Measurements from ENCODE around the gene KIAA1217. TPM values are rescaled to one million over a fixed set of nuclear protein-coding genes. Genes with fewer than 3 reads are reported as not detected.

KIAA1217 gene
- total RNA-seq, 1 donor: 0.21 TPM

DNA sequence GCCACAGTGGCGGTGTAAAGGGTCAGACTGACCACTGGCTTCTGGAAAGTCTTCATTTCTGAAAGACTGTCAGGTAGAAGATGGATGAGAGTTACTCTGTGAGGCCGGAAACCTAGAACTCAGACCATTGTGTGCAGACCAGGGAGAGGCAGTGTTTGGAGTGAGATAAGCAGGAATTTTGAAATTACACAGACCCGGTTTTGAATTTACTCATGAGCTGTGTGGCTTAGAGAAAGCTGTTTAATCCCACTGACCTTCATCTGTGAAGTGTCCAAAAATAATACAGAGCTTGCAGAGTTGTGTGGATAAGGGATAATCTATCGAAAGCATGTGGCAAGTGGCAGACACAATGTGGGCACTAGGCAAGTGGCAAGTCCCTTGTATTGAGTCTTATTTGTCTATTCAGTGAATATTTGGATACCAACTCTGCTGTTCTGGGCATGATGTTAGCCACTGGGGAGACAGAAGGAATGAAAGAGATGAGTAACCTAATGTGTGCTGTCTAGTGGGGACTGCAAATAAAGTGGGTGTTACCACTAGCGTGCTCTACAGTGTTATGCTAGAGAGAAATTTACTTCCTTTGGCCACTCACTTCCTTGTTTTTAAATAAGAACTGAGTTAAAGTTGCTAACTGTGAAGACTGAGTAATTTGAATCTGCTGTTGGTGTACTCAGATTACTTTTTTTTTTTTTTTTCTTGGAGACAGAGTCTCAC, 69.4 kb downstream of the KIAA1217 start:
- no peaks in the 10 kb centered on the region for H3K4me1 ChIP-seq (ENCODE audit: insufficient read depth, low read length)
- H3K27me3 ChIP-seq (ENCODE audit: insufficient read depth, low read length): no peaks in the 10 kb centered on the region
- H3K4me3 ChIP-seq (ENCODE audit: low read length): no peak overlapping the region
- no peaks in the 10 kb centered on the region for H3K9me3 ChIP-seq (ENCODE audit: low read depth, low read length)

DNA sequence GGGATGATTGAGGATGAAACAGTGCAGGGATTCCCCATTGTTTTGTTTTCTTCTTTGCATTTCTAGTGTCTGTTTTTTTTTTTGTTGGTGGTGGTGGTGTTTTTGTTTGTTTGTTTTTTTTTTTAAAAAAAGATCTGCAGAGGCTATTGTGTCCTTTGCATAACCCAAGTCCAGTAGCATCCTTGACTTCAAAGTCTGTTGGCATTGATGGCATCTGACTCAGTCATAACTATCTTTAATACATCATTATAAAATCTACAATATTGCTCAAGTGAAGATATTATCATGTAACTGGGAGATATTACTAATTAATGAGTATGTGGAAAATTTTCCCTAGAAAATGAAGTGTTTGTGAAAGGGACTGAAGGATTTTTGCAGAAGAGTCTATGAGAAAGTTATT, 70.2 kb downstream of the KIAA1217 start:
- Histone ChIP-seq H3K4me1 (ENCODE audit: insufficient read depth, low read length) (no peaks in the 10 kb centered on the region), H3K4me3 (ENCODE audit: low read length) (no peak overlapping the region), H3K9me3 (ENCODE audit: low read depth, low read length) (no peaks in the 10 kb centered on the region), H3K27me3 (ENCODE audit: insufficient read depth, low read length) (no peaks in the 10 kb centered on the region)

DNA sequence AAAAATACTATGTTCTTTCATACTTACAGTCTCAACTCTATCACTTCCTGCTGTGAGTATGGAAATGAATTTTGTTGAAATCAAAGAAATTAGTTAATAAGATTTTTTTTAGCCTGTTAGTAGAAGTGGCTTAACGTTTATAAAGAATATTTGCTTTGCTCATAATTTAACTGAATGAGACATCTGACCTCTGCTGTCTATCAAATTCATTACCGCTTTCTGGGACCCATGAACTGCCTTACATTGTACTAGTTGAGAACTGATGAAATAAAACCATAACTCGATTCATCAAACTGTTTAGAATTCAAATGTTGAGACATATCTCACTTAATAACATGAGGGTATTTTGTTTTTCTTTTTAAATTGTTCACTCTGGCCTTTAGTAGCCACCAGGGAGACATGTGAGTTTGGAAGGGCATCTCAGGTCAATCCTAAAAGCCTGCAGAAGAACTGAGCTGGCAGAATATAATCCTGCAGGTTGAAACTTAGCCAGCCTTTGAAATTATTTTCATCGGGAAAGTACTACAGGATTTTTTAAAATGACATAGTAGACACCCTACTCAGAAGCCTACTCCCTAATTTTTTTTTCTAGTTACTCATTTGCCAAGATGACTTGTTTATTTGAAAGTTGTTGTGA, 78.7 kb downstream of the KIAA1217 start:
- Histone ChIP-seq H3K4me3 (ENCODE audit: low read length) (no peak overlapping the region), H3K27me3 (ENCODE audit: insufficient read depth, low read length) (no peaks in the 10 kb centered on the region), H3K4me1 (ENCODE audit: insufficient read depth, low read length) (no peaks in the 10 kb centered on the region), H3K9me3 (ENCODE audit: low read depth, low read length) (no peaks in the 10 kb centered on the region)

DNA sequence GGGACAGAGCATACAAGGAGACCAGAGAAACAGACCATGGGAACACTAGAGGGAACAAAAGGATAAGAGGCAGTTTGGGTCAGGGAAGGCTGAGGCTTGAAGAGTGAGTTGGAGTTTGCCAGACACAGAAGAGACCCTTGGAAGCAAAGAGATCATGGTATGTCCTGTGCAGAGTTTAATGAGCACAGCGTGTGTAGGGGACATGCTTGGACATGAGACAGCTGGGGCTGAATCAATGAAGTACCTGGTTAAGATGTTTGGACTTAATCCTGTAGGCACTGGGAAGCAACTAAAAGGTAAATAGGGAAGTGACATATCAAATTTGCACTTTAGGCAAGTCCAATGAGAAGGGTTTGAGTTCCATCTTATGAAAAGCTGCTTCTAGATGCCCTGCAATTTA, 79.6 kb downstream of the KIAA1217 start:
- H3K4me1 ChIP-seq (ENCODE audit: insufficient read depth, low read length): no peaks in the 10 kb centered on the region
- H3K9me3 ChIP-seq (ENCODE audit: low read depth, low read length): no peaks in the 10 kb centered on the region
- H3K27me3 ChIP-seq (ENCODE audit: insufficient read depth, low read length): no peaks in the 10 kb centered on the region
- no peak overlapping the region for H3K4me3 ChIP-seq (ENCODE audit: low read length)

DNA sequence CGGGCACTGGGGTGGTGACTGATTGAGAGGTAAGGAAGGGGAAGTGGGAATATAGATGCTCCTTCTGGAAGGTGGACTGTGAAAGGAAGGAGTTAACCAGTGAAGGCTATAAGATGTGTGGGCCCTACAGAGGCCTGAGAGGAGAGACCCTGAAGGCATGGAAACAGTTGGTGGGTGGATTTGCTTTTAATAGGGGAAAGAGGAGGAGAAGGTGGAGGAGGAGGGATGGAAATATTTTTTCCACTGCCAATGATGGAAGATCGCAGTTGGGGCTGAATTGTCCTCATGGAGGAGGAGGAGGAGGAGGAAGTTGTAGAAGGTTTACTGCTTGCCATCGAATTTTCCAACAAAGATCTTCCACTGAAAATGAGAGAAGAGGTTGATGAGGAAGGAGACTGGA, 80.3 kb downstream of the KIAA1217 start:
- H3K9me3 ChIP-seq (ENCODE audit: low read depth, low read length): no peaks in the 10 kb centered on the region
- no peaks in the 10 kb centered on the region for H3K27me3 ChIP-seq (ENCODE audit: insufficient read depth, low read length)
- H3K4me1 ChIP-seq (ENCODE audit: insufficient read depth, low read length): no peaks in the 10 kb centered on the region
- no peak overlapping the region for H3K4me3 ChIP-seq (ENCODE audit: low read length)

DNA sequence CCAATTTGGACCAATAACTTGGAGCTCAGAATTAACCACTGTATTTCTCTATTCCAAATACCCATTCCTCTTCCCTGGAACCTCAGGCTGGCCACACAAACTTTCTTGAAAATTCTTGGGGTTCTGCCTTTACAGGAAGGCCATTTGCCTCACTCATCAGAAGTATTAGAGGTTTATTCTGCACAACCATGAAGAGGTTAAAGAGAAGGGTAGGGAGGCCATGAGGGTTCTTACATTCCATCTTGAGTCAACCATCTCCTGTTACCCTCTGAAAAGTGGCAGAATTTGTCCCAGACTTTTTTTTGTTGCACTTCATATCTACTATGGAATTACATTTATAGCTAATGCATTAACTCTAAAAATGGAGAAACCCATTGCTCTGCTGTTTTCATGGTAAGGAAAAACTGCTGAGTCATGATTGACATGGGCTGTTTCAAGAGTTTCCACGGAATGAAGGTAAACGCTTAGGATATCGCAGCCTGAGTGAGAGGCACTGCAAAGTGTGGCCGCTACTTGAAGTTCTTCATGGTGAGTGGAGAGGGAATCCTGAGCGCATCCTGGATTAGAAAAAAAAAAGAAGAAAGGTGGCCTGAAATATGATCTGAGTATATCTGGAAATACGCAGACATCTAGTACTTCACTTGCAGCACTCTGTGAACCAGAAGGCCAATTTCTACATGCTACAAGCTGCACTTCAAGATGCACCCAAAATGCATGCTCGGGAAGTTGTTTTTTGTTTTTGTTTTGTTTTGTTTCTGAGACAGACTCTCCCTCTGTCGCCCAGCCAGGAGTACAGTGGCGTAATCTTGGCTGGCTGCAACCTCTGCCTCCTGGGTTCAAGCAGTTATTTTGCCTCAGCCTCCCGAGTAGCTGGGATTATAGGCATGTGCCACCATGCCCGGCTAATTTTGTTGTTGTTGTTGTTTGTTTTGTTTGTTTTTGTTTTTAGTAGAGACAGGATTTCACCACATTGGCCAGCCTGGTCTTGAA, 83.7 kb downstream of the KIAA1217 start:
- Histone ChIP-seq H3K4me1 (ENCODE audit: insufficient read depth, low read length) (no peaks in the 10 kb centered on the region), H3K9me3 (ENCODE audit: low read depth, low read length) (no peaks in the 10 kb centered on the region), H3K4me3 (ENCODE audit: low read length) (no peak overlapping the region), H3K27me3 (ENCODE audit: insufficient read depth, low read length) (no peaks in the 10 kb centered on the region)

DNA sequence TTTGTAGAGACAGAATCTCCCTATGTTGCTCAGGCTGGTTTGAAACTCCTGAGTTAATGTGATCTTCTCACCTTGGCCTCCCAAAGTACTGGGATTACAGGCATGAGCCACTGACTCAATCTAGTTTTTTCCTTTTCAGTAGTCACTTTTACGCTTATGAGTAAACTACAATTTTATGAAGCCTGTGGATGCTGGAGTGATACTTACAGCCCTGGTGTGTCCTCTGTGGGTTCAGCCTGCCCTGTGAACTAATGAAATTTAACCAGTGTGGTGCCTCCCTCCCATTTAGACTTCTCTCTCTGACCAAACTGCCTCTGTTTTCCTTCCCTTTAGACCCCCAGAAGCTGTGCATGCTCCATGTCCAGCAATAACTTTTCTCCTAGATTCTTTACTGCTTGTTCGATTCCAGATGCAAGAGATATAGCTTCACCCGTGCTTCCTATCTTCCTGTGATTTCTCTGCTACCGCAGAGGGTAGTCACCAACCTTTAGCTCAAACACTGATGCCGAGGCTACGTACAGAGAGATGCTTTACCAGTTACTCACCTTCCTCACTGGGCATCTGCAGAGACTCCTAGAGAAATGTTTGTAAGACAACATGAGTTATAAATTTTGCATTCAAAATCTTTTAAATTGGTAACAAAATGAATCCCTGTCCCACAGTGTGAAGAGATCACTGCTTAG, 90.8 kb downstream of the KIAA1217 start:
- H3K9me3 ChIP-seq (ENCODE audit: low read depth, low read length): no peaks in the 10 kb centered on the region
- no peaks in the 10 kb centered on the region for H3K4me1 ChIP-seq (ENCODE audit: insufficient read depth, low read length)
- H3K4me3 ChIP-seq (ENCODE audit: low read length): no peak overlapping the region
- no peaks in the 10 kb centered on the region for H3K27me3 ChIP-seq (ENCODE audit: insufficient read depth, low read length)

DNA sequence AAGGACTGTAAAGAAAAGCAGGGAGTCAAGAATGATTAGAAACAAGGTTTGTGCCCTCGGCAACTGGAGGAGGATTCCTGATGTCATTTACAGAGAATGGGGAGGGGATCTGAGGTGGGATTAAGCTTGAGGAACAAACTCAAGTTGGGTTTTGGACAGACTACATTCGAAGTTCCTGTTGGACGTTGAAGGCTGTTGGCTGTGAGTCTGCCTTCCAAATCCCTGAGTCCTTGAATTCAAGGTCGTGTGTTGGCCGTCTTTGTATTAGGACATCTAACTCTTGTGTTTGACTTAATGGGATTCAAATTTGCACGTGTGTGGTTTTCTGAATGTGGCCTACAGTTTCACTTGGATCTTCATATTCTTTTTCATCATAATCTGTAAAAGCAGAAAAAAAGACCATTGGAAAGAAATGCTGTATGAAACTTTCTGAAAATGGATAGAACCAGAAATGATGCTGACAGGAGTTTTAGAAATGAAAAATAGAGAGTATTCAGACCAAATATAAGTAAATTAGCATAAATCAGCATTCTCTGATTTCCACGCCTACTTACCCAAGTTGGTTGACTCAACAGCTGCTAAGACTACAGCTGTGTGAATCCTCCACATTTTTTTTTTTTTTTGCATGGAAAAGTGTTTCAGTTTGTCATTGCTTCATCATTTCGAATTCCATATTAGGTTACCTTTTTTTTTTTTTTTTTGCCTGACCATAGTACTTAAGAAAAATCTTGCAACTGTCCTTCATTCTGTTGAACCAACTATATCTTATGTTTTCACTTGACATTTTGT, 94.8 kb downstream of the KIAA1217 start:
- Histone ChIP-seq H3K27me3 (ENCODE audit: insufficient read depth, low read length) (no peaks in the 10 kb centered on the region), H3K4me3 (ENCODE audit: low read length) (no peak overlapping the region), H3K9me3 (ENCODE audit: low read depth, low read length) (no peaks in the 10 kb centered on the region), H3K4me1 (ENCODE audit: insufficient read depth, low read length) (no peaks in the 10 kb centered on the region)

DNA sequence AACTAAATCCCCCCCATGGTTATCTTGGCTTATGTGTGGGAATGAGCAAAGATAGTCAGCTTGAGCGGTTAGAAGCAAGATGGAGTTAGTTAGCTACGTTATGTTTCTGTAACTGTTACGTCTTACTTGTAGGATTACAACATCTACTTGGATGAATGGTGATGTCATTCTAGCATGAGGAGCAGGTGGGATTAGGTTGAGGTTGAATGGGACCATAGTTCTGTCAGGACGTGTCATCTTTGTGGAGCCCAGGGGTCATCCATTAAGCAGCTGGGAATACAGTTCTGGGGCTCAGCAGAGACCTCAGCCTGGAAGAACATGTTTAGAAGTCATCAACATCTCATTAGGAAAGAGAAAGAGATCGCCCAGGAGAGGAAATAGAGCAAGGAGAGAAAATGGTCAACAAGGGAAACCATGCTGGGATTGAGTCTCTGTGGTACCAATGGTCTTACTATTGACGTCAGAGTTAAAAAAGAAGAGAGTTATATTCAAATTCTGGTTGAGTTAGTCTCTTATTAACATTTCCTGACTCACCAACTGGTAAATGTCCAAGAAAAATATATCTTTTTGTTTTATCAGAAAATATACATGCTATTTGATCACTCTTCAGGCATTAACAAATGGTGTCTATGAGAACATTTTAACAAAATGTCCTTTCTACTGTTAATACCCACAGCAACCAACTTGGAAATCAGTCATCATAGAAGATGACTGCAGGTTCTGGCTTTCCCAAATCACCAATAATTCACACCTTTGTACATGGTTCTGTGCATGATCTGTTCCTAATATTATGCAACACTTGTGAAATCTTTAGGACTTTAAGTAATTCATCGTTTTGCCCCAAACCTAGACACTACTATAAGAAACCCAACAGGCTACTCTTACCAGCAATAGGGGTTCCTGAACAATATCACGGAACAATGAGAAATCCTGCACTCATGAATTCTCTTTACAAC, 96.9 kb downstream of the KIAA1217 start:
- Histone ChIP-seq H3K4me3 (ENCODE audit: low read length) (no peak overlapping the region), H3K4me1 (ENCODE audit: insufficient read depth, low read length) (no peaks in the 10 kb centered on the region), H3K9me3 (ENCODE audit: low read depth, low read length) (no peaks in the 10 kb centered on the region), H3K27me3 (ENCODE audit: insufficient read depth, low read length) (no peaks in the 10 kb centered on the region)

DNA sequence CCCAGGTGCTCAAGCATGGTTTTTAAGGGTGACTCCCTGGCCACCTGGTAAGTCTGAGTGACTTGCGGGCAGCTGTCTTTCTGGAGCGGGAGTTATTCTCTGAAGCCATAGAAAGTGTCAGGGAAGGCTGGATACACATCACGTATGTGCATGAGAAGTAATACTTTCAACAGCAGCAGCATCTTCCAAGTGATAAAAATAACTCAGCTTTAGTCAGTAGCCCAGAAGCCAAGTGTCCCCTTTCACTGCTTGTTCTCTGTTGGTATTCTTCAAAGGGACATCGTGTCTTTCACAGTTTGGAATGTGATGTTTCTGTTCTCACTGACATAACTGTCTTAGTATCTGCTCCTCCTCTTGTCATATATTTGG, 97.6 kb downstream of the KIAA1217 start:
- no peak overlapping the region for H3K4me3 ChIP-seq (ENCODE audit: low read length)
- no peaks in the 10 kb centered on the region for H3K27me3 ChIP-seq (ENCODE audit: insufficient read depth, low read length)
- no peaks in the 10 kb centered on the region for H3K4me1 ChIP-seq (ENCODE audit: insufficient read depth, low read length)
- H3K9me3 ChIP-seq (ENCODE audit: low read depth, low read length): no peaks in the 10 kb centered on the region

DNA sequence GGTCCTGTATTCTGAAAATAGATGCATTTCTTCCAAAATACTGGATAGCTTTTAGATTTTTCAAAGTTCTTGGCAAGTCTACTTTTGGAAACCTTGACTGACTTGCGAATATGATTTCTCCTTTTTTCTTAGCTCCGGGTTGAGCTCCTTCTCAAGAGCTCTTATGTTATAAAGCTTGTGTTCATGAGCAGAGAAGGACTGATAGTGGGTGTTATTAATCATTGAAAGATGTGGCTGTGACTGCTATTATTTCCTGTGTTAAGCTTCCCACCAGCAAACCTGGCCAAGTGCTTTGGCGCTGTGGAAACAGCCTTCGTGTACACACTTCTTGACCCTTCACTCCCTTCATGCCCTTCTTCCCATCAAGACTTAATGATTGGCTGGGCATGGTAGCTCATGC, 98.2 kb downstream of the KIAA1217 start:
- H3K4me3 ChIP-seq (ENCODE audit: low read length): no peak overlapping the region
- no peaks in the 10 kb centered on the region for H3K27me3 ChIP-seq (ENCODE audit: insufficient read depth, low read length)
- no peaks in the 10 kb centered on the region for H3K4me1 ChIP-seq (ENCODE audit: insufficient read depth, low read length)
- H3K9me3 ChIP-seq (ENCODE audit: low read depth, low read length): no peaks in the 10 kb centered on the region

DNA sequence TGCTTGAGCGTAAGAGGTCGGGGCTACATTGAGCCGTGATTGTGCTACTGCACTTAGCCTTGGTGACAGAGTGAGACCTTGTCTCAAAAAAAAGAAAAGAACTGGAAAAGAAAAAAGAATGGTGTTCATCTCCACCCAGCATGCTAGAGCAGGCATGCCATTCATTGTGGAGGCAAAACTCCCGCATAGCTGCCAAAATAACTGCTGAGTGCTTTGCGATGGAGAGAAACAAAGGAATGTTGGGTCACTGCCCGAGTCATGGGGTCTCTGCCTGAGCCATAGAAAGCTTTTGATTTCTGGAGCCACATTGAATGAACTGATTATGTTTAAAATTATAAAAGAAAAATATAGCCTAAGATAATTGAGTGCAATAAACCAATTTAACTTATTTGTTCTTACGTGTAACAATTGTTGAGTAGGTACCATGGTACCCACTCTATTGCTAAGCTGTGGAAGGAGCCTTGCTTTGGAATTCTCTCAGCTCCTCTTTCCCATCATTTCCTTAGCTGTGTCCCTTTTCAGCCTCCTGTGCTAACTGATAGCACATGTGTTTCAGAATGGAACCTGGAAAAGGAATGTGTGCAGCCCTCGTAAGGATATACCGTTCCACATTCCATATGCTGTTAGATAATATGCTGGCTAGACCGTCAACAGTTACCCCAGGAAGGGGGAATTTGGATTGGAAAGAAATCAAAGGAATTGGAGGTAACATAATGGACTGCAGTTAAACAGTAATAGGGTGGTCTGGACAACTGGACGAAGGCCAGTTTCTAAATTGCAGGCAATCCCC, 99.0 kb downstream of the KIAA1217 start:
- no peaks in the 10 kb centered on the region for H3K9me3 ChIP-seq (ENCODE audit: low read depth, low read length)
- H3K27me3 ChIP-seq (ENCODE audit: insufficient read depth, low read length): no peaks in the 10 kb centered on the region
- no peaks in the 10 kb centered on the region for H3K4me1 ChIP-seq (ENCODE audit: insufficient read depth, low read length)
- no peak overlapping the region for H3K4me3 ChIP-seq (ENCODE audit: low read length)

DNA sequence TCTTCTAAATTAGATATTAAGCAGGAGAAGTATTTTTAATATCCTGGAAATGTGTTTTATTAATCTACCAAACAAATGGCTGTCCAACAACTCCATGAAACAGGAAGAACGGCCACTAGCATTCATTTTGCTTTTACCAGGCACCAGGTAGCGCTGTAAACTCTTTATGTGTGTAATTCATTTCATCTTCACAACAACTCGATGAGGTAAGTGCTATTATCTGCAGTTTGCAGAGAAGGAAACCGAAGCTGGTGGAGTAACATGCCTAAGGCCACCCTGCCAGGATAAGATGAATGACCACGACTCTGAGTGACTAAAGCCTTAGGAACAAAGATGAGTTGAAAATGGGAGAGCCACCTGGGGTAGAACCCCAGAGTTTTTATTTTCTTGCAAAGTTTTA, 101.2 kb downstream of the KIAA1217 start:
- no peak overlapping the region for H3K4me3 ChIP-seq (ENCODE audit: low read length)
- H3K4me1 ChIP-seq (ENCODE audit: insufficient read depth, low read length): no peaks in the 10 kb centered on the region
- no peaks in the 10 kb centered on the region for H3K27me3 ChIP-seq (ENCODE audit: insufficient read depth, low read length)
- no peaks in the 10 kb centered on the region for H3K9me3 ChIP-seq (ENCODE audit: low read depth, low read length)

Measured in mononuclear cell (primary cell).